COLO668 (cell line): ENCODE data around the gene CCN5.
"Not testable (repeated sequence)": the region's sequence is repeated elsewhere in the genome, so short reads cannot be mapped to it uniquely, and the experiment has no call there.

Experiments used
- DNase-seq: peaks from one replicate; lab custom pipeline; 2025; ENCODE audit not compliant: unreplicated experiment; lab: John Stamatoyannopoulos, UW

The CCN5 gene

DNA sequence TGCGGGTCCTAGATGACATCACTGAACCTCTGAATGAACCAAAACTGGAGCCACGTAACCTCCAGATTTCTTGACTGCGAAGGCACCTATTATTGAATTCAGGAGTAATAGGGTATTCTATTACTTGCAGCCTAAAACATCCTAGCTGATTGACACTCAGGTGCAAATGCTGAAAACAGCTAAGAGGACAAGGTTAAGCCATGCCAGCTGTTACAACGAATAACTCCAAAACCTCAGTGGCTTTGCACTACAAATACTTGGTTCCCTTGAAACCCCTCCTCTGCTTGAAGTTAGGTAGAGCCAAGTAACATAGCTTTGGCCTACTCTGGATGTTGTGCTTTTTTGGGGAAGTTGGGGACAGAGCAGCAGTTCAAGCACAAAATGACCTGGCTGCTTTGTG lies 21.0 kb upstream of the CCN5 start:
- no peak for DNase-seq

DNA sequence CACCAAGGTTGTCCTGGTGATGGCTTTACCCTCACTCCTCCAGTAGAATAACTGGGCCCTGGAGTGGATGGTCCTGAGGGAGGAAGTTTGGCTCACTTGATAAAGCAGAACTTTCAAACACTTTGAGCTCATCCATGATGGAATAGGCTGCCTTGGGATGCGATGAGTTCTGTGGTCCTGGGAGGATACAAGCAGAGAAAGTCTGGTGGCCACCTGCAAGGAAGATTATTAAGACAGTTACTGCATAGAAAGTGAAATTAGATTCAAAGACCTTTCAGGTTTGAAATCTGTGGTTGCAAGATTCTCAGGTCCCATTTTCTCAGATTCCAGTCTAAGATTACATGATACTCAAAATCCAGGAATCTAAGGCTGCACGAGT lies 19.9 kb upstream of the CCN5 start:
- no peak for DNase-seq

GRCh38 chr20:44695674-44696300 lies 19.4 kb upstream of the CCN5 start:
- DNase-seq, result no peak

- no peak for DNase-seq
Measured at GRCh38 chr20:44696315-44696714, 18.9 kb upstream of the CCN5 start.

- DNase-seq, result not testable (repeated sequence)
Measured at GRCh38 chr20:44697041-44697440, 18.1 kb upstream of the CCN5 start.

- no peak for DNase-seq
Measured at GRCh38 chr20:44698351-44698750, 16.8 kb upstream of the CCN5 start.

- DNase-seq, result peak; percentile 12
Measured at GRCh38 chr20:44700306-44700705, 14.9 kb upstream of the CCN5 start.

DNA sequence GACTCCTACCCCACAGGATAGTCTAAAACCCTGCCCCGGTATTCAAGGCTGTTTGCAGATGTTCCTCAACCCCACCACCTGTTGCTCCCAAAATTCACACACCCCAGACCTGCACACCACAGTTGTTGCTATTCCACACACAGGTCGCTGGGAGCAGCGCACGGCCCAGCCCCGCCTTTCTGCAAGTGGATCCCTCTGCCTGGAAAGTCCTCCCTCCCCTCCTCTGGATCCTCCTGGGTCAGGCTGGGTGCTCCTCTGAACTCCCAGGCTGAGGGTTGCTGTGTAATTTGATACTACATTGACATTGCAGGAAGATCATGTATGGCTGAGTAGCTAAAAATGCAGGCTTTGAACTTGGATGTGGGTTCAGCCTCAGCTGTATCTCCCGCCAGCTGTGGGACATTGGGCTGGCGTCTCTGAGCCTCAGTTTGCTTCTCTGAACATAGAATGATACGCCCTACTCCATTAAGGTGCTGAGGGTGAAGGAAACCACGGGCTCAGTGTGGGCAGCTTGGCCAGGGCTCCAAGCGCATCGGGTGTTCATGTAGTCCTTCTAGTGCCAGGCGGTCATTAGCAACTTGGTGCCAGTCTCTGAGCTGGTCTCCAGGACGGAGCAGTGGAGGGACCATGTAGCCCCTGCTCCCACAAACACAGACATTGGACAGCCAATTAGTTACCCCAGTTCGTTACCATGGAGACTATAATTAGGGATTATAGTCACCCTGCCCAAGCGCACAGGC lies 13.9 kb upstream of the CCN5 start:
- DNase-seq, result no peak

DNA sequence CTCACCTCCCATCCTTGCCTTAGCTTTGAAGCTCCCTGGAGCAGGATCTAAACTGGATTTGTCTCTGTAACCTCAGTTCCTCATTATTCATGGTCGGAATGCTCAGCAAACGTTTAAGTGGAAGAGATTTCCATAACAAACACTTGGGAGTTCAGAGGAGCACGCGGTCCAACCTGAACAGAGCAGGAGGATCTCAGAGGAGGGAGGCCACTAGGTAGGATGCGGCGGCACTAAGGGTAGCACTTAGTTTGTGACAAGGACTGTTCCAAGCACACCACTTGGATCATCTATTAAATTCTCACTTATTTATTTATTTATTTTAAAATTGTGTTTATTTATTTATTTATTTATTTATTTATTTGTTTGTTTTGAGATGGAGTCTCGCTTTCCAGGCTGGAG lies 13.3 kb upstream of the CCN5 start:
- no peak for DNase-seq

- no peak for DNase-seq
Measured at GRCh38 chr20:44702776-44703175, 12.4 kb upstream of the CCN5 start.

- DNase-seq, result no peak
Measured at GRCh38 chr20:44703183-44703925, 11.8 kb upstream of the CCN5 start.

DNA sequence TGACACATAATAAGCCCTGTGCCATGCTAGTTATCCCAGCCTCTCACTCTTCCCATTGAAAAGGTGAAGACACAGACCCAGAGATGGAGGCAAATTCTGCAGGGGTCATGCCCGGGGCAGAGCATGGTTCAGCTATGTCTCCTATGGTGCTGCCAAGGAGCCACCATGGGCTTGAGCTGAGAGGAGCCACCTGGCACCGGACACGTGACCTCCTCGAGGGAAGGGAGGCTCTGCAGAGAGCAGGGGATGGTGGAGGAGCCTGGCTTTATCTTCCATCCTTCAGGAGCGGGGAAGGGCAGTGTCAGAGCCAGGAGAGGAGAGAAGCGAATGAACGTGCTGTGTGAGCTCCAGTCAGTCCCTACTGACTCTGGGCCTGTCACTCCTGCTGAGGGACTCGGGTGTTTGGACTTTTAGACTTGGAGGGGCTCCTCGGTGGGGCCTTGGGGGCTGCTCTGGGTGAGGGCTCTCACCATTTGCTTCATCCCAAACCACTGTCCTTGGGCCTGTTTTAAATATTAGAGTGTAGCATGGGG lies 11.1 kb upstream of the CCN5 start:
- no peak for DNase-seq

- DNase-seq, result no peak
Measured at GRCh38 chr20:44704551-44704971, 10.6 kb upstream of the CCN5 start.

DNA sequence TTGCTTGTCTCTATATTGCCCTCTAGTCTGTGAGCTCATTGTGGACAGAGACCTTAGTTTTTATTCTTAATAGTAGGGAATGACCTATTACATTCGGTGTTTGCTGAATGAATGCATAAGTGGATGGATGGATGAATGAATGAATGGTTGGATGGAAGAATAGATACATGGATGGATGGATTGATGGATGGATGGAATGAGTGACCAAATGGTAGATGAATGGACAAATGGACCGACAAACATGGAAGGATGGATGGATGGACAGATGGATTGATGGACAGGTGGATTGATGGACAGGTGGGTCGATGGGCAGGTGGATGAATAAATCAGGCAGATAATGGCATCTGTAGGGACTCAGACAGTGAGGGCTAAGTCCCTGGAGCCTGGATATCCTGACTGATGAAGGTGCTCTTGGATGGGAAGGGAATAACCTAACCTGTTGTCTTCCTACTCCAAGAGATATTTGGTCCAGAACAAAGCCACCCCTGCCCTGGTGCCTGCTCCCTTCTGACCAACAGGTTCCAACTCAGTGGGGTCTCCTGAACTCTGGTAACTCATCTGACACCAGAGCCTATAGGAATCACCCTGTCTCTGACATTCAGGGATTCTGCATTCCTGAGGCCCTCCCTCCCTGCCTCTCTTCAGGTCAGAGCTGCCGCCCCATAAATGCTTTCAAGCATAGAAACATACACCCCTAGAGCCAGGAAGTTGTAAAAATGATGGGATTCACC lies 9.6 kb upstream of the CCN5 start:
- no peak for DNase-seq

- DNase-seq, result no peak
Measured at GRCh38 chr20:44706301-44707017, 8.7 kb upstream of the CCN5 start.

GRCh38 chr20:44707018-44707579 lies 8.1 kb upstream of the CCN5 start:
- DNase-seq, result no peak

GRCh38 chr20:44709380-44709779 lies 5.8 kb upstream of the CCN5 start:
- no peak for DNase-seq

DNA sequence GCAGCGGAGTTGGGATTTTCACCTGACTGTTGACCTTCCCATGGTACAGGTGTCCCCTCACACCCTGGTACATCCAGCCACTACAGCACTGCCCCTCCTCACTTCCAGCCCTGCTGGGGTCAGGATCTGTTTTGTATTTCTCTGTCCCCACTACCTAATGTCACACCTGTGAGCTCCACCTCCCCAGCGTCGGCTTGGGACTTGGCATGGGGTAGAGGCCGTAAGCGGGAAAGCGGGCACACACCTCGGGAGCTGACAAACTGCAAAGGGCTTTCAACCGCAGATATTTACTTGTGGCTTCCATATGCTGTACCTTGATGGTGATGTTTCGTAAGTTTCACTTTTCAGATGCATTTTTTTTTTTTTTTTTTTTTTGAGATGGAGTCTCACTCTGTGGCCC lies 5.4 kb upstream of the CCN5 start:
- DNase-seq, result no peak

- no peak for DNase-seq
Measured at GRCh38 chr20:44711237-44711636, 3.9 kb upstream of the CCN5 start.

DNA sequence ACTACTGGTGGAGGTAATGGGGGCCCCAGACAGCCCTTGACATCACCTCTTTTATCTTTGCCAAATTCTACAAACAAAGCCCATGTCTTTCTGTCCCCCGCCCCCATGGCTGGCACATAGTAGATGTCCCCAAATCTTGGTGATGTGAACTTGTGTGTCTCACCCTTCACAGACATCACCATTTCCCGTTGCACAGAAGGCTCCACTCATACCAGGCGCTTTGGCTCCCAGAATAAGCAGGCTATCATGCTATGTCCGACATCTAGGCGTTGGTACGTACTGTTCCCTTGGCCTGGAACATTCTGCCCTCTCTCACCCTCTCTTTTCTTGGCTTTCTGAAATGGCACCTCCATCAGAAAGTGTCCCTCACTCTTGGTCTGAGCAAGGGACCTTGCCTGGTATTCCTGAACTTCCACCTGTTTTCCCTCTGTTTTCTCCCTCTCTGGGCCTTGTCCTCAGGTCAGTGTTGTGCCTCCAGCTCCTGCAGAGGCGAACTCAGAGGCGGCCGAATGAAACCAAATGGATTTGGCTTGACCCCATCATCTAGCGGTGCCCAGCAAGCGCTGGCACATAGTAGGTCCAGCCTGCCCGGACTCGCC lies 968 bp upstream of the CCN5 start:
- DNase-seq, result no peak
